AG09309 (cell line): ENCODE results near the gene LRRC36.
A peak's percentile ranks its signal among the peaks of the same experiment; 100 is the strongest.

ENCODE experiments used
- DNase-seq: peaks from one replicate; pipeline ENCODE4 v3.0.0-alpha.2; 2010; ENCODE audit warnings: low read depth
- H3K4me3 ChIP-seq: 2 replicates; pipeline ENCODE4 v1.5.1; 2011; ENCODE audit warnings: mild to moderate bottlenecking, low read depth, low read length, moderate library complexity; ENCODE audit not compliant: control insufficient read depth
- TF ChIP-seq, protein P1 (sequence below): IDR thresholded peaks from 2 replicates; pipeline ENCODE4 v1.5.1; 2011; ENCODE audit warnings: mild to moderate bottlenecking, low read depth, low read length, inconsistent platforms; ENCODE audit not compliant: insufficient read depth, control insufficient read depth; ENCODE audit errors: missing control alignments

Gene LRRC36

DNA sequence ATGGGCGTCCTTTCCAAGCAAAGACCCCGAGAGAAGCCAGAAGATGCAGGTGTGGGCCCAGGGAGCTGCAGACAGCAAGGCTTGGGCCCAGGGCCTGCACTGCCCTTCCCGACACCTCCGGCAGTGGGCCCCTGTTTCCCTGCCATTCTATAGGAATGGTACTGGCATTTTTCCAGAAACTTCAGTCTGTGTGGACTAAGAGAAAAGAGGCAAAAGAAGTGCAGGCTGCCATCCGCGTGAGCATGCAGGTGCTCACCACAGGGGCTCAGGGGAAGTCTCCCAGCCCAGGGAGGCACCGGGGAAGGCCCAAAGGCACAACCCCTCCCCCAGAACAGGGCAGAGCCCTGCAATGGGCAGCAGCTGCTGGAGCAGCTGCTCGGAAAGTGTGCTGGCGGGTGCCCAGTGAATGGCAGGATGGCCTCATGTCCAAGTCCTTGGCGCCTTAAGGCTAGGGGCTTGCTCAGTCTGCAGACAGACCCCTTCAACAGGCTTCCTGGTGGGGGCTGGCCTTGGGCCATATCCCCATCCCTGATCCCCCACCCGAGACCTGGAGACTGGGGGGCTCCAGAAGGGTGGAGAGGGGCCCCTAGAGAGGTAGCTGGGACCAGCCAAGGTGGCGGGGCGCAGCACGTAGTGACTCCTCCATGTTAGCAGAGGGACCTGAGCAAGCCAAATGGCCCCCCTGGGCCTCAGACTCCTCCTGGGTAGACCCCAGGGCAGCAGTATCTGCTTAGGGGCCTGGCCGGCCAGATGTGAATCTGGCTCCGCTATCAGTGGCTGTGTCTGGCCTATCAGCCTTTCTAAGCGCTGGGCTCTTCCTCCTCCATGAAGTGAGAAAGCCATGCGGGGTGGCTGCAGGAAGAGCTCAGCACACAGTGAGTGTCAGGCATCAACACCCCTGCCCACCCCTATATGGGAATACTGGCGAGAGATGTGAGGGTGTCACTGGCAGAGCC, 73.4 kb downstream of the LRRC36 start:
- no peak for DNase-seq
- TF ChIP-seq, protein P1, sequence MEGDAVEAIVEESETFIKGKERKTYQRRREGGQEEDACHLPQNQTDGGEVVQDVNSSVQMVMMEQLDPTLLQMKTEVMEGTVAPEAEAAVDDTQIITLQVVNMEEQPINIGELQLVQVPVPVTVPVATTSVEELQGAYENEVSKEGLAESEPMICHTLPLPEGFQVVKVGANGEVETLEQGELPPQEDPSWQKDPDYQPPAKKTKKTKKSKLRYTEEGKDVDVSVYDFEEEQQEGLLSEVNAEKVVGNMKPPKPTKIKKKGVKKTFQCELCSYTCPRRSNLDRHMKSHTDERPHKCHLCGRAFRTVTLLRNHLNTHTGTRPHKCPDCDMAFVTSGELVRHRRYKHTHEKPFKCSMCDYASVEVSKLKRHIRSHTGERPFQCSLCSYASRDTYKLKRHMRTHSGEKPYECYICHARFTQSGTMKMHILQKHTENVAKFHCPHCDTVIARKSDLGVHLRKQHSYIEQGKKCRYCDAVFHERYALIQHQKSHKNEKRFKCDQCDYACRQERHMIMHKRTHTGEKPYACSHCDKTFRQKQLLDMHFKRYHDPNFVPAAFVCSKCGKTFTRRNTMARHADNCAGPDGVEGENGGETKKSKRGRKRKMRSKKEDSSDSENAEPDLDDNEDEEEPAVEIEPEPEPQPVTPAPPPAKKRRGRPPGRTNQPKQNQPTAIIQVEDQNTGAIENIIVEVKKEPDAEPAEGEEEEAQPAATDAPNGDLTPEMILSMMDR = no peak
- no peak overlapping the region for H3K4me3 ChIP-seq

- no peak for DNase-seq
- no peak overlapping the region for H3K4me3 ChIP-seq
- TF ChIP-seq, protein P1 = no peak
These were observed 74.3 kb downstream of the LRRC36 start for GRCh38 chr16:67400901-67401300.

- H3K4me3 ChIP-seq = no peak overlapping the region
- TF ChIP-seq, protein P1 = no peak
- no peak for DNase-seq
These were observed 77.5 kb downstream of the LRRC36 start for GRCh38 chr16:67403976-67404555.

DNA sequence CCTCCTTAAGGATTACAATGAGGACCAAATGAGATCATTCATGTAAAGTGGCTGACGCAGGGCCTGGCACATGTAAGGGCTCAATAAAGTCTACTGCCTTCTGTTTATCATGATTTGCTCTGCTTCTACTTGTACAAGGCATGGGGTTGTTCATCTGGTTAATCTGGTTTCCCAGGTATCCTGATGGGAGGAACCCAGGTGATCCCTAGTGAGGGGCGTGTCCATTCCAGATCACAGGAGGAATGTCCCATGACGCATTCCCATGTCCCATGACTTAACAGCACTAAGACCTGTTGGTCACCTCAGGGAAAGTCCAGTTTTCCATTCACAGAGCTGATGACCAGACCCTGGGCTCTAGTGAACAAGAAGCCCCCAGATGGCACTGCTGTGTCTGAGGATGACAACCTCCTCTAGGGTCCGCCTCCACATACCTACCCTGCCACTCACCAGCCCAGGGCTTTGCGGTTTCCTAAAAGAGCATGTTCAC, 78.2 kb downstream of the LRRC36 start:
- TF ChIP-seq, protein P1 = no peak
- DNase-seq = no peak
- no peak overlapping the region for H3K4me3 ChIP-seq

- no peak overlapping the region for H3K4me3 ChIP-seq
- DNase-seq = no peak
- TF ChIP-seq, protein P1 = no peak
These were observed 78.7 kb downstream of the LRRC36 start for GRCh38 chr16:67405336-67405735.

- TF ChIP-seq, protein P1 = no peak
- no peak overlapping the region for H3K4me3 ChIP-seq
- DNase-seq = peak; percentile 55
These were observed 79.7 kb downstream of the LRRC36 start for GRCh38 chr16:67406111-67406971.
